Loucy (cell line): ENCODE data around the gene SRGAP2C.
"Not testable (repeated sequence)": the region's sequence is repeated elsewhere in the genome, so short reads cannot be mapped to it uniquely, and the experiment has no call there.

Experiments used
- H2AFZ ChIP-seq: fragments of 200-600 bp; sonication (generic); 2 replicates; pipeline ENCODE4 v1.6.0; 2016; ENCODE audit warnings: antibody characterized with exemption, mild to moderate bottlenecking, low read length, moderate library complexity
- H3F3A ChIP-seq: fragments of 200-600 bp; 2 replicates; pipeline ENCODE4 v1.6.0; 2016; ENCODE audit warnings: antibody characterized with exemption, low read depth, mild to moderate bottlenecking
- H3K27me3 ChIP-seq: fragments of 200-600 bp; sonication (generic); 2 replicates; pipeline ENCODE4 v1.6.1; 2014; ENCODE audit warnings: low read length, mild to moderate bottlenecking; ENCODE audit not compliant: insufficient read depth, poor library complexity, severe bottlenecking
- H3K36me3 ChIP-seq: fragments of 200-600 bp; sonication (generic); 2 replicates; pipeline ENCODE4 v1.6.1; 2016; ENCODE audit warnings: low read length; ENCODE audit not compliant: insufficient read depth
- H3K4me1 ChIP-seq: fragments of 200-600 bp; sonication (generic); 2 replicates; pipeline ENCODE4 v1.5.1; 2014; ENCODE audit warnings: low read length, mild to moderate bottlenecking; ENCODE audit not compliant: insufficient read depth, poor library complexity, severe bottlenecking
- H3K4me2 ChIP-seq: fragments of 200-600 bp; sonication (generic); 2 replicates; pipeline ENCODE4 v1.6.0; 2014; ENCODE audit warnings: antibody characterized with exemption, low read length, low read depth, mild to moderate bottlenecking; ENCODE audit not compliant: poor library complexity, severe bottlenecking
- H3K4me3 ChIP-seq: fragments of 200-600 bp; sonication (generic); 2 replicates; pipeline ENCODE4 v1.5.1; 2014; ENCODE audit warnings: low read length, mild to moderate bottlenecking, mixed read lengths; ENCODE audit not compliant: poor library complexity, severe bottlenecking
- H3K79me2 ChIP-seq: fragments of 200-600 bp; sonication (generic); 2 replicates; pipeline ENCODE4 v1.6.1; 2014; ENCODE audit warnings: low read length; ENCODE audit not compliant: insufficient read depth
- H3K9ac ChIP-seq: fragments of 200-600 bp; sonication (generic); 2 replicates; pipeline ENCODE4 v1.6.0; 2014; ENCODE audit warnings: mild to moderate bottlenecking, low read depth, low read length, moderate library complexity; ENCODE audit not compliant: poor library complexity, severe bottlenecking
- H3K9me2 ChIP-seq: fragments of 200-600 bp; sonication (generic); replicated peaks from 2 replicates; pipeline ENCODE4 v1.6.1; 2016; ENCODE audit warnings: low read depth, low read length, mixed read lengths
- H3K9me3 ChIP-seq: fragments of 200-600 bp; sonication (generic); 2 replicates; pipeline ENCODE4 v1.6.1; 2014; ENCODE audit warnings: mild to moderate bottlenecking, antibody characterized with exemption, low read length, low read depth; ENCODE audit not compliant: insufficient read depth
- H4K20me1 ChIP-seq: fragments of 200-600 bp; sonication (generic); 2 replicates; pipeline ENCODE4 v1.6.0; 2014; ENCODE audit warnings: antibody characterized with exemption, low read length, mild to moderate bottlenecking; ENCODE audit not compliant: insufficient read depth, poor library complexity, severe bottlenecking
- EZH2phosphoT487 ChIP-seq: fragments of 200-600 bp; IDR thresholded peaks from 2 replicates; pipeline ENCODE4 v1.6.1; 2018; ENCODE audit warnings: antibody characterized with exemption, mild to moderate bottlenecking, moderate library complexity, borderline replicate concordance
- TF ChIP-seq, protein P1 (sequence below): fragments of 200-600 bp; sonication (generic); conservative IDR thresholded peaks from 2 replicates; pipeline ENCODE4 v1.5.1; 2014; ENCODE audit warnings: mild to moderate bottlenecking, antibody characterized with exemption, low read length

The SRGAP2C gene

GRCh38 chr1:121400108-121400507 is 215.3 kb downstream of the SRGAP2C start:
- H3K4me1 ChIP-seq, H3K36me3 ChIP-seq, H3K4me2 ChIP-seq, H3K9me3 ChIP-seq, H3K9ac ChIP-seq, H3F3A ChIP-seq, H3K4me3 ChIP-seq, H3K79me2 ChIP-seq, H3K9me2 ChIP-seq, H4K20me1 ChIP-seq, H2AFZ ChIP-seq, H3K27me3 ChIP-seq: not testable (repeated sequence)

GRCh38 chr1:121400541-121401310 is 216.0 kb downstream of the SRGAP2C start:
- H3K9me3 ChIP-seq, H3K79me2 ChIP-seq, H3K27me3 ChIP-seq, H2AFZ ChIP-seq, H4K20me1 ChIP-seq, H3K4me2 ChIP-seq, H3K4me1 ChIP-seq, H3F3A ChIP-seq, H3K9me2 ChIP-seq, H3K36me3 ChIP-seq, H3K9ac ChIP-seq, H3K4me3 ChIP-seq: not testable (repeated sequence)

- H3K36me3 ChIP-seq, H4K20me1 ChIP-seq, H3K79me2 ChIP-seq, H3K9me3 ChIP-seq, H3K4me1 ChIP-seq, H3K27me3 ChIP-seq, H3K9me2 ChIP-seq, H3F3A ChIP-seq, H3K4me2 ChIP-seq, H2AFZ ChIP-seq, H3K9ac ChIP-seq, H3K4me3 ChIP-seq: not testable (repeated sequence)
Measured at GRCh38 chr1:121401375-121401955, 216.7 kb downstream of the SRGAP2C start.

DNA sequence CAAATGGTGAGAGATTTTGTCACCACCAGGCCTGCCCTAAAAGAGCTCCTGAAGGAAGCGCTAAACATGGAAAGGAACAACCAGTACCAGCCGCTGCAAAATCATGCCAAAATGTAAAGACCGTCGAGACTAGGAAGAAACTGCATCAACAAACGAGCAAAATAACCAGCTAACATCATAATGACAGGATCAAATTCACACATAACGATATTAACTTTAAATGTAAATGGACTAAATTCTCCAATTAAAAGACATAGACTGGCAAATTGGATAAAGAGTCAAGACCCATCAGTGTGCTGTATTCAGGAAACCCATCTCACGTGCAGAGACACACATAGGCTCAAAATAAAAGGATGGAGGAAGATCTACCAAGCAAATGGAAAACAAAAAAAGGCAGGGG is 218.5 kb downstream of the SRGAP2C start:
- not testable (repeated sequence) for H3K36me3 ChIP-seq, H3K9me2 ChIP-seq, H3K27me3 ChIP-seq, H2AFZ ChIP-seq, H3K9ac ChIP-seq, H3K4me3 ChIP-seq, H3F3A ChIP-seq, H3K79me2 ChIP-seq, H3K4me2 ChIP-seq, H4K20me1 ChIP-seq, H3K9me3 ChIP-seq, H3K4me1 ChIP-seq

GRCh38 chr1:121408354-121408753 is 223.6 kb downstream of the SRGAP2C start:
- Histone ChIP-seq H3K9ac (no peak overlapping the region), H3K4me2 (no peak overlapping the region), H3F3A (no peaks in the 10 kb centered on the region), H3K79me2 (no peaks in the 10 kb centered on the region), H3K4me3 (no peak overlapping the region), H3K36me3 (no peaks in the 10 kb centered on the region), H3K9me3 (no peaks in the 10 kb centered on the region), H4K20me1 (no peaks in the 10 kb centered on the region), H3K9me2 (no peaks in the 10 kb centered on the region), H2AFZ (no peak overlapping the region), H3K4me1 (no peaks in the 10 kb centered on the region), H3K27me3 (no peaks in the 10 kb centered on the region)
- no peak for TF ChIP-seq EZH2phosphoT487
- TF ChIP-seq, protein P1, sequence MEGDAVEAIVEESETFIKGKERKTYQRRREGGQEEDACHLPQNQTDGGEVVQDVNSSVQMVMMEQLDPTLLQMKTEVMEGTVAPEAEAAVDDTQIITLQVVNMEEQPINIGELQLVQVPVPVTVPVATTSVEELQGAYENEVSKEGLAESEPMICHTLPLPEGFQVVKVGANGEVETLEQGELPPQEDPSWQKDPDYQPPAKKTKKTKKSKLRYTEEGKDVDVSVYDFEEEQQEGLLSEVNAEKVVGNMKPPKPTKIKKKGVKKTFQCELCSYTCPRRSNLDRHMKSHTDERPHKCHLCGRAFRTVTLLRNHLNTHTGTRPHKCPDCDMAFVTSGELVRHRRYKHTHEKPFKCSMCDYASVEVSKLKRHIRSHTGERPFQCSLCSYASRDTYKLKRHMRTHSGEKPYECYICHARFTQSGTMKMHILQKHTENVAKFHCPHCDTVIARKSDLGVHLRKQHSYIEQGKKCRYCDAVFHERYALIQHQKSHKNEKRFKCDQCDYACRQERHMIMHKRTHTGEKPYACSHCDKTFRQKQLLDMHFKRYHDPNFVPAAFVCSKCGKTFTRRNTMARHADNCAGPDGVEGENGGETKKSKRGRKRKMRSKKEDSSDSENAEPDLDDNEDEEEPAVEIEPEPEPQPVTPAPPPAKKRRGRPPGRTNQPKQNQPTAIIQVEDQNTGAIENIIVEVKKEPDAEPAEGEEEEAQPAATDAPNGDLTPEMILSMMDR = no peak
